Measurements from ENCODE around the gene NME7.

Gene NME7

GRCh38 chr1:169105087-169105433 lies 262.5 kb downstream of the NME7 start:
- peak in 1 of 4 experiments; percentile 8 for DNase-seq

GRCh38 chr1:169103480-169103893 lies 264.1 kb downstream of the NME7 start:
- DNase-seq = no peak

GRCh38 chr1:169103002-169103401 lies 264.6 kb downstream of the NME7 start:
- DNase-seq = no peak

- no peak for DNase-seq
Measured at GRCh38 chr1:169102567-169102966, 265.0 kb downstream of the NME7 start.

- DNase-seq = no peak
Measured at GRCh38 chr1:169100651-169101088, 266.9 kb downstream of the NME7 start.

GRCh38 chr1:169100208-169100607 lies 267.4 kb downstream of the NME7 start:
- no peak for DNase-seq

- no peak for DNase-seq
Measured at GRCh38 chr1:169099561-169099960, 268.0 kb downstream of the NME7 start.

- DNase-seq = peak; percentile 71 to 89 (median 85)
Measured at GRCh38 chr1:169098380-169098779, 269.2 kb downstream of the NME7 start.

GRCh38 chr1:169094897-169095569 lies 272.6 kb downstream of the NME7 start:
- DNase-seq = peak in 1 of 4 experiments; percentile 4

GRCh38 chr1:169092399-169092798 lies 275.2 kb downstream of the NME7 start:
- DNase-seq = no peak

- DNase-seq = no peak
Measured at GRCh38 chr1:169091480-169091941, 276.1 kb downstream of the NME7 start.

GRCh38 chr1:169090900-169091311 lies 276.7 kb downstream of the NME7 start:
- DNase-seq = no peak

GRCh38 chr1:169090308-169090899 lies 277.2 kb downstream of the NME7 start:
- DNase-seq = no peak

GRCh38 chr1:169089776-169090175 lies 277.8 kb downstream of the NME7 start:
- DNase-seq = no peak

GRCh38 chr1:169087876-169088275 lies 279.7 kb downstream of the NME7 start:
- DNase-seq = no peak

GRCh38 chr1:169086603-169087455 lies 280.8 kb downstream of the NME7 start:
- DNase-seq = peak in 1 of 4 experiments; percentile 16

- no peak for DNase-seq
Measured at GRCh38 chr1:169085911-169086310, 281.7 kb downstream of the NME7 start.
